HCT116 (cell line): ENCODE results near the gene HOXC6. TPM values are rescaled to one million over a fixed set of nuclear protein-coding genes. Genes with fewer than 3 reads are reported as not detected.

ENCODE experiments used
- ATAC-seq: fragments of 200-7000 bp; cut with Tn5 transposase; 2 replicates; pipeline ENCODE4 v1.9.1; 2020; ENCODE audit warnings: mild to moderate bottlenecking, moderate library complexity
- BruUV-seq: library from RNA; stranded (reverse); fragments of 400-500 nt; replicated peaks from 2 replicates; lab custom pipeline; 2021; lab: Mats Ljungman, UMichigan
- CTCF ChIA-PET: fragments of 300-600 bp; sonication (Branson Sonifier 250); formaldehyde crosslinking; loops from one replicate; lab custom pipeline; 2021; ENCODE audit warnings: antibody characterized with exemption; lab: Charles Lee
- POLR2A ChIA-PET: fragments of 300-600, 350-600 bp; sonication (Branson Sonifier 250); formaldehyde crosslinking; loops from one replicate; lab custom pipeline; 2021; ENCODE audit warnings: antibody characterized with exemption; lab: Charles Lee
- RAD21 ChIA-PET, 2 experiments: fragments of 300-600 bp; sonication (Branson Sonifier 250); formaldehyde crosslinking; loops; one replicate each; lab custom pipeline; 2023; ENCODE audit warnings: low total read pairs in 2 of 2; ENCODE audit not compliant: uncharacterized antibody in 2 of 2, unreplicated experiment in 2 of 2, low non-redundant PET in 1 of 2; lab: Charles Lee
- DNase-seq: peaks from one replicate; pipeline ENCODE4 v3.0.0-alpha.2; 2010; ENCODE audit warnings: low read depth, low spot score
- H2AFZ ChIP-seq: fragments of 200-600 bp; shearing (Covaris generic), sonication (generic); 2 replicates; pipeline ENCODE4 v1.6.1; 2017; ENCODE audit warnings: low read depth, mixed run types, mixed read lengths, antibody characterized with exemption, low read length; ENCODE audit not compliant: poor library complexity, severe bottlenecking
- H3K27ac ChIP-seq: 2 replicates; pipeline ENCODE4 v1.5.1; 2012; ENCODE audit warnings: low read depth, low read length
- H3K27me3 ChIP-seq: fragments of 200-600 bp; sonication (generic); 2 replicates; pipeline ENCODE4 v1.6.1; 2016; ENCODE audit warnings: mixed run types, low read length, mixed read lengths; ENCODE audit not compliant: insufficient read depth
- H3K36me3 ChIP-seq, 2 experiments: fragments of 200-500 bp in 1 of 2; fragments of 200-600 bp in 1 of 2; sonication (Bioruptor generic) in 1 of 2; sonication (generic) in 1 of 2; 2 replicates each; pipeline versions ENCODE4 v1.5.1 to v1.6.1; 2014 to 2016; ENCODE audit warnings: low read length in 2 of 2, inconsistent platforms in 1 of 2, mixed read lengths in 1 of 2, mixed run types in 1 of 2; ENCODE audit not compliant: insufficient read depth in 2 of 2, control insufficient read depth in 1 of 2
- H3K4me1 ChIP-seq, 2 experiments: fragments of 200-600 bp in 1 of 2; sonication (generic) in 1 of 2; 2 replicates each; pipeline versions ENCODE4 v1.5.1 to v1.6.1; 2012 to 2017; ENCODE audit warnings: low read length in 2 of 2, inconsistent platforms in 1 of 2, mild to moderate bottlenecking in 1 of 2, mixed read lengths in 1 of 2, mixed run types in 1 of 2, moderate library complexity in 1 of 2; ENCODE audit not compliant: insufficient read depth in 2 of 2, control insufficient read depth in 1 of 2
- H3K4me2 ChIP-seq: fragments of 200-600 bp; sonication (generic); 2 replicates; pipeline ENCODE4 v1.6.1; 2017; ENCODE audit warnings: mixed run types, low read length, mixed read lengths
- H3K4me3 ChIP-seq, 2 experiments: fragments of 200-600 bp in 1 of 2; sonication (generic) in 1 of 2; replicated peaks in 1 of 2; 2 replicates each; pipeline ENCODE4 v1.5.1; 2011 to 2016; ENCODE audit warnings: low read length in 2 of 2, control low read depth in 1 of 2, low read depth in 1 of 2, mild to moderate bottlenecking in 1 of 2, mixed read lengths in 1 of 2, mixed run types in 1 of 2
- H3K79me2 ChIP-seq: fragments of 200-600 bp; sonication (generic); 2 replicates; pipeline ENCODE4 v1.6.1; 2017; ENCODE audit warnings: mild to moderate bottlenecking, mixed run types, low read length, moderate library complexity, mixed read lengths; ENCODE audit not compliant: insufficient read depth
- H3K9ac ChIP-seq: fragments of 200-600 bp; sonication (generic); 2 replicates; pipeline ENCODE4 v1.6.1; 2016; ENCODE audit warnings: low read length, mixed read lengths
- H3K9me2 ChIP-seq: fragments of 200-600 bp; sonication (generic), shearing (Covaris generic); 2 replicates; pipeline ENCODE4 v1.6.1; 2017; ENCODE audit warnings: mixed run types, mild to moderate bottlenecking, moderate library complexity; ENCODE audit not compliant: insufficient read depth
- H3K9me3 ChIP-seq, 2 experiments: fragments of 200-500 bp in 1 of 2; fragments of 200-600 bp in 1 of 2; sonication (Bioruptor generic) in 1 of 2; sonication (generic) in 1 of 2; 2 replicates each; pipeline ENCODE4 v1.6.1; 2014 to 2017; ENCODE audit warnings: low read length in 2 of 2, mixed read lengths in 2 of 2, inconsistent platforms in 1 of 2, low read depth in 1 of 2, mild to moderate bottlenecking in 1 of 2, mixed run types in 1 of 2, moderate library complexity in 1 of 2; ENCODE audit not compliant: control insufficient read depth in 1 of 2, insufficient read depth in 1 of 2
- H4K20me1 ChIP-seq: fragments of 200-600 bp; sonication (generic), shearing (Covaris generic); 2 replicates; pipeline ENCODE4 v1.6.1; 2017; ENCODE audit warnings: mixed run types, mild to moderate bottlenecking, moderate library complexity; ENCODE audit not compliant: insufficient read depth
- CBX3 ChIP-seq: IDR thresholded peaks from 2 replicates; pipeline ENCODE4 v1.6.1; 2012; ENCODE audit warnings: low read depth
- CEBPB ChIP-seq: IDR thresholded peaks from 2 replicates; pipeline ENCODE4 v1.6.1; 2012; ENCODE audit warnings: low read depth
- EGR1 ChIP-seq: IDR thresholded peaks from 2 replicates; pipeline ENCODE4 v1.6.1; 2012; ENCODE audit warnings: low read depth
- ELF1 ChIP-seq: IDR thresholded peaks from 2 replicates; pipeline ENCODE4 v1.6.1; 2012; ENCODE audit warnings: low read depth, borderline replicate concordance
- EZH2 ChIP-seq: fragments of 200-600 bp; sonication (generic); IDR thresholded peaks from 2 replicates; pipeline ENCODE4 v1.6.1; 2017; ENCODE audit warnings: antibody characterized with exemption, mixed run types
- EZH2phosphoT487 ChIP-seq: fragments of 200-600 bp; IDR thresholded peaks from 2 replicates; pipeline ENCODE4 v1.6.1; 2018; ENCODE audit warnings: antibody characterized with exemption, borderline replicate concordance
- FOSL1 ChIP-seq: IDR thresholded peaks from 2 replicates; pipeline ENCODE4 v1.6.1; 2012; ENCODE audit warnings: low read depth
- JUND ChIP-seq: IDR thresholded peaks from 2 replicates; pipeline ENCODE4 v1.6.1; 2012
- POLR2A ChIP-seq: IDR thresholded peaks from 2 replicates; pipeline ENCODE4 v1.7.0; 2011; ENCODE audit warnings: borderline replicate concordance; ENCODE audit not compliant: insufficient read depth, insufficient read length; ENCODE audit errors: extremely low read depth
- POLR2AphosphoS5 ChIP-seq: IDR thresholded peaks from 2 replicates; pipeline ENCODE4 v1.6.1; 2011; ENCODE audit warnings: mild to moderate bottlenecking, low read depth, low read length, moderate library complexity
- RAD21 ChIP-seq: IDR thresholded peaks from 2 replicates; pipeline ENCODE4 v1.6.1; 2012; ENCODE audit warnings: low read depth, mild to moderate bottlenecking
- SIN3A ChIP-seq: IDR thresholded peaks from 2 replicates; pipeline ENCODE4 v1.6.1; 2012; ENCODE audit warnings: low read depth
- SP1 ChIP-seq: IDR thresholded peaks from 2 replicates; pipeline ENCODE4 v1.6.1; 2012; ENCODE audit warnings: low read depth
- SRF ChIP-seq: IDR thresholded peaks from 2 replicates; pipeline ENCODE4 v1.6.1; 2012; ENCODE audit warnings: low read depth
- TCF7L2 ChIP-seq: IDR thresholded peaks from 2 replicates; pipeline ENCODE4 v1.7.0; 2011; ENCODE audit warnings: borderline replicate concordance, inconsistent platforms; ENCODE audit not compliant: insufficient read depth, insufficient read length; ENCODE audit errors: extremely low read depth
- YY1 ChIP-seq: IDR thresholded peaks from 2 replicates; pipeline ENCODE4 v1.6.1; 2011; ENCODE audit warnings: low read length, low read depth, moderate library complexity, mild to moderate bottlenecking; ENCODE audit not compliant: insufficient replicate concordance; ENCODE audit errors: extremely low read depth
- ZFX ChIP-seq: fragments of 450-650 bp; IDR thresholded peaks from 2 replicates; pipeline ENCODE4 v1.6.1; 2017
- ZNF274 ChIP-seq: fragments of 200-500 bp; sonication (Bioruptor generic); IDR thresholded peaks from 2 replicates; pipeline ENCODE4 v1.6.1; 2014; ENCODE audit warnings: mild to moderate bottlenecking, low read depth, low read length, inconsistent platforms
- intact Hi-C: fragments of 100-400 bp; cut with micrococcal nuclease; formaldehyde crosslinking; loops from 2 replicates; pipeline ENCODE4 v1.10.0; 2022
- total RNA-seq: library from RNA; stranded (reverse); gene quantifications from one replicate; pipeline ENCODE4 v1.2.1, GENCODE V29; 2021; ENCODE audit not compliant: unreplicated experiment
- TF ChIP-seq, protein P1 (sequence below): IDR thresholded peaks from 2 replicates; pipeline ENCODE4 v1.6.1; 2012
- TF ChIP-seq, protein P2 (sequence below): IDR thresholded peaks from 2 replicates; pipeline ENCODE4 v1.6.1; 2012
- TF ChIP-seq, protein P3 (sequence below), 3 experiments: fragments of 200-600 bp in 1 of 3; sonication (generic) in 1 of 3; IDR thresholded peaks in 2 of 3; conservative IDR thresholded peaks in 1 of 3; 2 replicates each; pipeline ENCODE4 v1.5.1; 2012 to 2017; ENCODE audit warnings: low read depth in 2 of 3, low read length in 2 of 3, antibody characterized with exemption in 1 of 3, borderline replicate concordance in 1 of 3, control low read depth in 1 of 3, mild to moderate bottlenecking in 1 of 3, mixed read lengths in 1 of 3, mixed run types in 1 of 3, moderate library complexity in 1 of 3; ENCODE audit not compliant: insufficient read depth in 1 of 3
- TF ChIP-seq, protein P4 (sequence below): IDR thresholded peaks from 2 replicates; pipeline ENCODE4 v1.6.1; 2011; ENCODE audit warnings: mild to moderate bottlenecking, low read length, moderate library complexity; ENCODE audit not compliant: insufficient replicate concordance; ENCODE audit errors: extremely low read depth

Gene HOXC6
- total RNA-seq, 1 experiment from 2014 or later: 3.1 TPM

DNA sequence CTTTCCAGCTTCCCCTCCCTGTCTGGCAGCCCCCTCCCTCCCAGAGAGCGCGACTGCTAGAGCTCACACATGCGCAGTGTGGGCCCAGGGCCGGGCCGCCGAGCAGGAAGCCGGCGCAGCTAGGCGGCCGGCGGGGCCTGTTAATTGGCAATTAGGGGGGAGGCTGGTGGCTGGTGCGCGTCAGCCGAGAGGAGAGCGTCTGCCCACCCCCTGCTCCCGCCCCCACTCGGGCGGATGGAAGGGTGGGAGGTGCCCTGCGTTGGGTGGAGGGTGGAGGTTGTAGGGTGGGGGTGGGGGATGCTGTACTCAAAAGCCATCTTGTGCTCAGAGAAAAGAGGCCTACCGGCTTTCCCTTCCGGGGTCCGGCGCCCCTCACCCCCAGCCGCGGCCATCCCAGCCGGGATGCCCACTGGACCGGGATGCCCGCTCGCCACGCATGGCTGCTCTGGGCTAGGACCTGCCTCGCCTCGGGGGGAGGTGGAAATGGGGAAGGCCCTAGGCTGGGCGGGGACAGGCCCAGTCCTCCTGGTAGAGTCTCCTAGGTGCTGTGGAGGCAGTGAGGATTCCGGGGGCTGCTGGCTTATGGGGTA lies 10.3 kb upstream of the HOXC6 start:
- Histone ChIP-seq H3K4me3 (peak overlapping the region; percentile 76 to 88), H3K9me3 (no peaks in the 10 kb centered on the region), H3K79me2 (no peaks in the 10 kb centered on the region), H3K4me1 (peaks cover 24 to 44% of the 10 kb centered on the region in 2 experiments), H2AFZ (no peak overlapping the region), H4K20me1 (no peaks in the 10 kb centered on the region), H3K36me3 (no peaks in the 10 kb centered on the region), H3K27me3 (no peaks in the 10 kb centered on the region), H3K9ac (peak overlapping the region; percentile 94), H3K4me2 (peak overlapping the region; percentile 99), H3K27ac (peak overlapping the region; percentile 94), H3K9me2 (no peaks in the 10 kb centered on the region)
- ChIA-PET CTCF (interaction anchor here (0.6 to 4.3 kb wide), 23 partner anchors 10 to 351 kb away, joined by 3 to 43 read pairs (median 4); partner anchors contain the start of genes HOXC10, HOXC5, HOXC6 and HOXC9), RAD21 (interaction anchor here (0.6 to 1.3 kb wide), 11 partner anchors 10 to 202 kb away, joined by 3 to 9 read pairs (median 4); no protein-coding TSS in a partner anchor), POLR2A (interaction anchor here (0.5 to 2.4 kb wide), 15 partner anchors 8 to 356 kb away, joined by 3 to 23 read pairs (median 4); partner anchors contain the start of genes HOXC8, HOXC9 and SMUG1)
- BruUV-seq: no TSS peak
- DNase-seq (peak; percentile 84), ATAC-seq (peak; percentile 80)
- intact Hi-C loops: no loop called here
- TF ChIP-seq, protein P1, sequence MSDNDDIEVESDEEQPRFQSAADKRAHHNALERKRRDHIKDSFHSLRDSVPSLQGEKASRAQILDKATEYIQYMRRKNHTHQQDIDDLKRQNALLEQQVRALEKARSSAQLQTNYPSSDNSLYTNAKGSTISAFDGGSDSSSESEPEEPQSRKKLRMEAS: no peak
- peak; percentile 59 for TF ChIP-seq POLR2AphosphoS5
- no peak for TF ChIP-seq ZNF274
- TF ChIP-seq, protein P2, sequence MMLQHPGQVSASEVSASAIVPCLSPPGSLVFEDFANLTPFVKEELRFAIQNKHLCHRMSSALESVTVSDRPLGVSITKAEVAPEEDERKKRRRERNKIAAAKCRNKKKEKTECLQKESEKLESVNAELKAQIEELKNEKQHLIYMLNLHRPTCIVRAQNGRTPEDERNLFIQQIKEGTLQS: no peak
- no peak for TF ChIP-seq CEBPB
- TF ChIP-seq EZH2: no peak
- TF ChIP-seq SRF: no peak
- TF ChIP-seq SIN3A: no peak
- TF ChIP-seq TCF7L2: peak; percentile 26
- TF ChIP-seq SP1: no peak
- TF ChIP-seq POLR2A: peak; percentile 56
- TF ChIP-seq EGR1: peak; percentile 84
- no peak for TF ChIP-seq FOSL1
- TF ChIP-seq, protein P3, sequence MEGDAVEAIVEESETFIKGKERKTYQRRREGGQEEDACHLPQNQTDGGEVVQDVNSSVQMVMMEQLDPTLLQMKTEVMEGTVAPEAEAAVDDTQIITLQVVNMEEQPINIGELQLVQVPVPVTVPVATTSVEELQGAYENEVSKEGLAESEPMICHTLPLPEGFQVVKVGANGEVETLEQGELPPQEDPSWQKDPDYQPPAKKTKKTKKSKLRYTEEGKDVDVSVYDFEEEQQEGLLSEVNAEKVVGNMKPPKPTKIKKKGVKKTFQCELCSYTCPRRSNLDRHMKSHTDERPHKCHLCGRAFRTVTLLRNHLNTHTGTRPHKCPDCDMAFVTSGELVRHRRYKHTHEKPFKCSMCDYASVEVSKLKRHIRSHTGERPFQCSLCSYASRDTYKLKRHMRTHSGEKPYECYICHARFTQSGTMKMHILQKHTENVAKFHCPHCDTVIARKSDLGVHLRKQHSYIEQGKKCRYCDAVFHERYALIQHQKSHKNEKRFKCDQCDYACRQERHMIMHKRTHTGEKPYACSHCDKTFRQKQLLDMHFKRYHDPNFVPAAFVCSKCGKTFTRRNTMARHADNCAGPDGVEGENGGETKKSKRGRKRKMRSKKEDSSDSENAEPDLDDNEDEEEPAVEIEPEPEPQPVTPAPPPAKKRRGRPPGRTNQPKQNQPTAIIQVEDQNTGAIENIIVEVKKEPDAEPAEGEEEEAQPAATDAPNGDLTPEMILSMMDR (IDR thresholded peaks at IDR 0.05 in 2 of 3, conservative IDR thresholded peaks at IDR 0.05 in 1 of 3; ENCODE audit: borderline replicate concordance in 1 of 3, insufficient read depth in 1 of 3, low read depth in 2 of 3, low read length in 2 of 3): no peak
- TF ChIP-seq EZH2phosphoT487: no peak
- TF ChIP-seq JUND: no peak
- TF ChIP-seq CBX3: no peak
- no peak for TF ChIP-seq RAD21
- TF ChIP-seq ZFX: peak; percentile 96
- peak; percentile 7 for TF ChIP-seq YY1
- TF ChIP-seq, protein P4, sequence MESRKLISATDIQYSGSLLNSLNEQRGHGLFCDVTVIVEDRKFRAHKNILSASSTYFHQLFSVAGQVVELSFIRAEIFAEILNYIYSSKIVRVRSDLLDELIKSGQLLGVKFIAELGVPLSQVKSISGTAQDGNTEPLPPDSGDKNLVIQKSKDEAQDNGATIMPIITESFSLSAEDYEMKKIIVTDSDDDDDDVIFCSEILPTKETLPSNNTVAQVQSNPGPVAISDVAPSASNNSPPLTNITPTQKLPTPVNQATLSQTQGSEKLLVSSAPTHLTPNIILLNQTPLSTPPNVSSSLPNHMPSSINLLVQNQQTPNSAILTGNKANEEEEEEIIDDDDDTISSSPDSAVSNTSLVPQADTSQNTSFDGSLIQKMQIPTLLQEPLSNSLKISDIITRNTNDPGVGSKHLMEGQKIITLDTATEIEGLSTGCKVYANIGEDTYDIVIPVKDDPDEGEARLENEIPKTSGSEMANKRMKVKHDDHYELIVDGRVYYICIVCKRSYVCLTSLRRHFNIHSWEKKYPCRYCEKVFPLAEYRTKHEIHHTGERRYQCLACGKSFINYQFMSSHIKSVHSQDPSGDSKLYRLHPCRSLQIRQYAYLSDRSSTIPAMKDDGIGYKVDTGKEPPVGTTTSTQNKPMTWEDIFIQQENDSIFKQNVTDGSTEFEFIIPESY: no peak
- no peak for TF ChIP-seq ELF1
